ENCODE results near the gene CEP72.

GRCh38 chr5:669111-669841 lies 57.1 kb downstream of the CEP72 start:
- TF ChIP-seq CREB5 (CRISPR knock-in tag; IDR thresholded peaks at IDR 0.05; ENCODE audit: low read depth) = no peak
- TF ChIP-seq ZFP3 (CRISPR knock-in tag; IDR thresholded peaks at IDR 0.05) = no peak
- no peak for TF ChIP-seq BACH2 (CRISPR knock-in tag; IDR thresholded peaks at IDR 0.05; ENCODE audit: borderline replicate concordance)
- no peak for TF ChIP-seq ZNF565 (CRISPR knock-in tag; conservative IDR thresholded peaks at IDR 0.05; ENCODE audit: low read depth)
- no peak for TF ChIP-seq TOX (CRISPR knock-in tag; IDR thresholded peaks at IDR 0.05; ENCODE audit: borderline replicate concordance)
- TF ChIP-seq ZNF70 (CRISPR knock-in tag; IDR thresholded peaks at IDR 0.05) = no peak
- TF ChIP-seq, protein P1, sequence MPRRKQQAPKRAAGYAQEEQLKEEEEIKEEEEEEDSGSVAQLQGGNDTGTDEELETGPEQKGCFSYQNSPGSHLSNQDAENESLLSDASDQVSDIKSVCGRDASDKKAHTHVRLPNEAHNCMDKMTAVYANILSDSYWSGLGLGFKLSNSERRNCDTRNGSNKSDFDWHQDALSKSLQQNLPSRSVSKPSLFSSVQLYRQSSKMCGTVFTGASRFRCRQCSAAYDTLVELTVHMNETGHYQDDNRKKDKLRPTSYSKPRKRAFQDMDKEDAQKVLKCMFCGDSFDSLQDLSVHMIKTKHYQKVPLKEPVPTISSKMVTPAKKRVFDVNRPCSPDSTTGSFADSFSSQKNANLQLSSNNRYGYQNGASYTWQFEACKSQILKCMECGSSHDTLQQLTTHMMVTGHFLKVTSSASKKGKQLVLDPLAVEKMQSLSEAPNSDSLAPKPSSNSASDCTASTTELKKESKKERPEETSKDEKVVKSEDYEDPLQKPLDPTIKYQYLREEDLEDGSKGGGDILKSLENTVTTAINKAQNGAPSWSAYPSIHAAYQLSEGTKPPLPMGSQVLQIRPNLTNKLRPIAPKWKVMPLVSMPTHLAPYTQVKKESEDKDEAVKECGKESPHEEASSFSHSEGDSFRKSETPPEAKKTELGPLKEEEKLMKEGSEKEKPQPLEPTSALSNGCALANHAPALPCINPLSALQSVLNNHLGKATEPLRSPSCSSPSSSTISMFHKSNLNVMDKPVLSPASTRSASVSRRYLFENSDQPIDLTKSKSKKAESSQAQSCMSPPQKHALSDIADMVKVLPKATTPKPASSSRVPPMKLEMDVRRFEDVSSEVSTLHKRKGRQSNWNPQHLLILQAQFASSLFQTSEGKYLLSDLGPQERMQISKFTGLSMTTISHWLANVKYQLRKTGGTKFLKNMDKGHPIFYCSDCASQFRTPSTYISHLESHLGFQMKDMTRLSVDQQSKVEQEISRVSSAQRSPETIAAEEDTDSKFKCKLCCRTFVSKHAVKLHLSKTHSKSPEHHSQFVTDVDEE (CRISPR knock-in tag; IDR thresholded peaks at IDR 0.05) = no peak
- no peak for TF ChIP-seq POU6F1 (CRISPR knock-in tag; IDR thresholded peaks at IDR 0.05; ENCODE audit: borderline replicate concordance, low read depth)
- TF ChIP-seq, protein P2, sequence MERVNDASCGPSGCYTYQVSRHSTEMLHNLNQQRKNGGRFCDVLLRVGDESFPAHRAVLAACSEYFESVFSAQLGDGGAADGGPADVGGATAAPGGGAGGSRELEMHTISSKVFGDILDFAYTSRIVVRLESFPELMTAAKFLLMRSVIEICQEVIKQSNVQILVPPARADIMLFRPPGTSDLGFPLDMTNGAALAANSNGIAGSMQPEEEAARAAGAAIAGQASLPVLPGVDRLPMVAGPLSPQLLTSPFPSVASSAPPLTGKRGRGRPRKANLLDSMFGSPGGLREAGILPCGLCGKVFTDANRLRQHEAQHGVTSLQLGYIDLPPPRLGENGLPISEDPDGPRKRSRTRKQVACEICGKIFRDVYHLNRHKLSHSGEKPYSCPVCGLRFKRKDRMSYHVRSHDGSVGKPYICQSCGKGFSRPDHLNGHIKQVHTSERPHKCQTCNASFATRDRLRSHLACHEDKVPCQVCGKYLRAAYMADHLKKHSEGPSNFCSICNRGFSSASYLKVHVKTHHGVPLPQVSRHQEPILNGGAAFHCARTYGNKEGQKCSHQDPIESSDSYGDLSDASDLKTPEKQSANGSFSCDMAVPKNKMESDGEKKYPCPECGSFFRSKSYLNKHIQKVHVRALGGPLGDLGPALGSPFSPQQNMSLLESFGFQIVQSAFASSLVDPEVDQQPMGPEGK (CRISPR knock-in tag; IDR thresholded peaks at IDR 0.05; ENCODE audit: borderline replicate concordance) = no peak
- TF ChIP-seq ARNTL (CRISPR knock-in tag; IDR thresholded peaks at IDR 0.05; ENCODE audit: borderline replicate concordance, low read depth) = no peak
- no peak for TF ChIP-seq ZC3H10 (CRISPR knock-in tag; IDR thresholded peaks at IDR 0.05)
- no peak for TF ChIP-seq CSRNP3 (CRISPR knock-in tag; IDR thresholded peaks at IDR 0.05)
- TF ChIP-seq CSDC2 (CRISPR knock-in tag; IDR thresholded peaks at IDR 0.05) = no peak

Data from SK-N-SH treated with all-trans-retinoic acid at 6 μM for 48 hours (cell line).